Epidermal melanocyte (primary cell): Measurements from ENCODE around the gene COL12A1.

Experiments
- DNase-seq: peaks from one replicate; pipeline ENCODE4 v3.0.0; 2011; ENCODE audit warnings: low spot score; ENCODE audit not compliant: insufficient read length

The COL12A1 gene

DNA sequence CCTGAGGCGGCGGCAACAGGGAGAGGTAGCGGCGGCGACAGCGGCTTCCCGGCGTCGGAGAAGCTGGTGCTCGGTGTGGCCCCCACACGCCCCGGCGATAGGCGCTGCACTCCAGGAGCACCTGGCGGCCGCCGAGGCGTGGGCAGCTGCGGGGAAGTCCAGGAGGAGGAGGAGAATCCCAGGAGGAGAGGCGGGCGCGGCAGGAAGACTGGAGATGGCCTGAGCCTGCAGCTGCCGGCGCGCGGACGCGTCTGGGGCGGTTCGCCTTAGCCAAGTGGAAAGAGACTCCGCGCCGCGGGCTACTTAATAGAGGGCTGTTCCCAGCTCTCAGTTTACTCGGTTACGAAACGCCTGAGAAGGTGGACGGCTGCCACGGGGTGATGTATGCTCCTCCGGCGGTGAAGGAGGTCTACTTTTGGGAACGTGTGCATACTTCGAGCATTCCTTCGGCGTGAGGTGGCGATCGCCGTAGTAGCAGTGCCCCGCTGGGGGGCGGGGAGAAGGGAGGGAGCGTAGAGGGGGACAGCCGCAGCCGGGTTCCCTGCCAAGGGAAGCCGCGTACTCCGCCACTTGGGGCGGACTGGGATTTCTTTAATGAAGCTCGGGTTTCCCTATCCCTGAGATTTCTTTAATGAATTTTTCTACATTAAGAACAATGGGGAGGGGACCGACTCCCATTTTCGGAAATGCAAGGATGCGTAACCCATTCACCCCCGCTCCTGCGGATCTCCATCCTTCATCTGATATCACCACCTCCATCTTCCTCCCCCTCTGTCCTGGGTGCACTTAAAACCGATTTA is at the start of gene COL12A1:
COL12A1 (minus strand) TSS at position 278 of the 800 bp plus-strand sequence. CDS start 3,261 bp downstream, outside the sequence.
- peak; percentile 52 for DNase-seq

DNA sequence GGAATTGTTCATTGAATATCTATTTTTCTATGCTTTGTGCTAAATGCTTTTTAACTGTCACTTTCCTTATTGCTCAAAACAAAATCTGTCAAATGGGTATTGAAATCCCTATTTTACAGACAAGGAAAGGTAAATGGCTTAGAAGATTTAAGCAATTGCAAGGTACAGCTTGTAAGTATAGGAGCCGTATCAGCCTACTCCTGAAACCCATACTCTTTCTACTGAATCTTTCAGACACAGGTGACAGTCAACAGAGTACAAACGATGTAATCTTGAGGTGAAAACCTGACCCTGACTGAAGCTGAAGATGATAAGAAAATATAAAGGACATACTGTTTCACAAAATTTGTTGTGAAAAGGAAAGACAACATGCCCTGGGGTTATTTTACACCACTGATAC is 44.7 kb upstream of the COL12A1 start:
- no peak for DNase-seq

DNA sequence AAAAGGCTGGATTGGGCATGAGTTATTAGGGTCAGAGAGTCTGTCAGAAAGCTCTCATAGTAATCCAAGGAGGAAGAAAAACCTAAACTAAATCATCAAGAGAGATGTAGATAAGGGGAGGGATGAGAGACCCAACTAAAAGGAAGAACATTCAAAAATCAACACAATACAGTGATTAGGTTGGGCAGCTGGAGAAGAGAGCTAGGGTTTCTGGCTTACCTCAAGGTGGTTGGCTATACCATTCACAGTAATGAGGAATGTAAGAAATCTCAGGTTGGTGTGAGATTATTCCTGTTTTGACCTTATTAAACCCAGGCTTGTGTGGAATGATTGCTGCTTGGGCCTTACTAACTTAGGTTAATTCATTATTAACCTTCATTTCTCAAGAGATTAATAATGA is 44.0 kb upstream of the COL12A1 start:
- no peak for DNase-seq

- DNase-seq, result no peak
Observed at GRCh38 chr6:75246386-75246785, 40.5 kb upstream of the COL12A1 start.

GRCh38 chr6:75244063-75244584 is 38.3 kb upstream of the COL12A1 start:
- DNase-seq, result no peak

- DNase-seq, result peak; percentile 68
Observed at GRCh38 chr6:75243333-75244062, 37.6 kb upstream of the COL12A1 start, which contains the start of gene COX7A2. Gene COX7A2 (minus strand): TSS chr6:75243801. CDS start chr6:75243734, 67 bp downstream.

DNA sequence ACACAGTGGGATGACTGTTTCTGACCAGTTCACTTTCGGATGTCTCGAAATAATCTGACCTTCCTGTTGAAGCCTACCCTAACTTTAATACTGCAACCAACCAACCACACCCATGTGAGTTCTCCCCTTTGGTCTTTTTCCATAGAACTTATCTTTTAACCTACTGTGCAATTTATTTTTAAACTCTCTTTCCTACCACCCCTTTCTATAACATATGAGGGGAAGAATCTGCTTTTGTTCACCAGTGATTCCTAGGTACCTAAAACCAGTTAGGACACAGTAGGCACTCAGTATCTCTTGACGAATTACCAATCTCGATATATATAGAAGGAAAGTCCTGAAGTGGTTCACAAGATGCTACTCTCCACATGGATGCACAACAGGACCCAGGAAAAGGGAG is 30.8 kb upstream of the COL12A1 start:
- DNase-seq, result no peak

GRCh38 chr6:75235271-75235670 is 29.4 kb upstream of the COL12A1 start:
- DNase-seq, result no peak

DNA sequence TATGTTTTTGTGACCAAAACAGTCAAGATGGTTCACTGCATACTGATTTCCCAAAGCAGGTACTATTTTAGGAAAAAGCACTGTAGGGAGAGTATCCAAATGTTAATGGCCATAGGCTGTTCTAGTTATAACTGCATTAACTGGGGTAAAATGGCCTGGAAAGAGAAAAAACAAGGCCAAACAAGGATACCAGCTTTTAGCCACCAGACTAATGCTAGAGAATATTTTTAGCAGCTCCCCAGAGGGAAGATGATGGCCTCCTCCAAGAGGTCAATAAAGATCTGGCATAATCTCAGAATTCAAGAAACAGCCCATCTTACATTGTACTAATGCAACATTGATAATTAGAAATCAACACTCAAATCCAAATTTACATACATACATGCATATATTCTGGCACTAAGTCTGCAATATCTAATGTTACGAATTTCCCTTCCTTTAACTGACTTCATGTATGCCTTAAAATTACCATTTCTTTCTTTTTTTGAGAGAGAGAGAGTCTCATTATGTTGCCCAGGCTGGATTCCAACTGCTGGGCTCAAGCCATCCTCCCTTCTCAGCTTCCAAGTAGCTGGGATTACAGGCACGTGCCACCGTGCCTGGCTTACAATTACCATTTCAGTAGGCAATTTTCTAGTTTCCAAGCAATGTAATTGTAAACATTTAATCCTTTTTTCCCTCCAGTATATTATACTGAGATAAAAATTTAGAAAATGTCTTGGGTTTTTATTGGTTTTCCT is 28.4 kb upstream of the COL12A1 start:
- no peak for DNase-seq

DNA sequence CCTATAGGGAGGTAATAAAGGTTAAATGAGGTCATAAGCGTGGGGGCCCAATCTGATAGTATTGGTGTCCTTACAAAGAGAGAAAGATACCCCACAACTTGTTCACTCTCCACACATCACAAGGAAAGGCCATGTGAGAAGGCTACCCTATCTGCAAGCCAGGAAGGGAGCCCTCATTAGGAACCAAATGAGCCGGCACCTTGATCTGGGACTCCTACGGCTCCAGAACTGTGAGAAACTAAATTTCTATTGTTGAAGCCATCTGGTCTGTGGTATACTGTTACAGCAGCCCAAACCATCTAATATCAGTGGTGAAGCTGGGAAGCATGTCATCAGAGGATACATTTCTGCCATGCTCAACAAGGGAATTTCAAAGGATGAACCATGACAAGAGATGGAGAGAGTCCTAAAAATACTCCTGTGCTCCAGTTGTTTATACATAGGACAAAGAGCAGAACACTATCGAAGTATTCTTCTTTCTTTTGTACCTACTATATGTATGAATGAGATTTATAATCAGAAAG is 27.3 kb upstream of the COL12A1 start:
- DNase-seq, result no peak

- DNase-seq, result no peak
Observed at GRCh38 chr6:75230484-75231325, 24.9 kb upstream of the COL12A1 start.

DNA sequence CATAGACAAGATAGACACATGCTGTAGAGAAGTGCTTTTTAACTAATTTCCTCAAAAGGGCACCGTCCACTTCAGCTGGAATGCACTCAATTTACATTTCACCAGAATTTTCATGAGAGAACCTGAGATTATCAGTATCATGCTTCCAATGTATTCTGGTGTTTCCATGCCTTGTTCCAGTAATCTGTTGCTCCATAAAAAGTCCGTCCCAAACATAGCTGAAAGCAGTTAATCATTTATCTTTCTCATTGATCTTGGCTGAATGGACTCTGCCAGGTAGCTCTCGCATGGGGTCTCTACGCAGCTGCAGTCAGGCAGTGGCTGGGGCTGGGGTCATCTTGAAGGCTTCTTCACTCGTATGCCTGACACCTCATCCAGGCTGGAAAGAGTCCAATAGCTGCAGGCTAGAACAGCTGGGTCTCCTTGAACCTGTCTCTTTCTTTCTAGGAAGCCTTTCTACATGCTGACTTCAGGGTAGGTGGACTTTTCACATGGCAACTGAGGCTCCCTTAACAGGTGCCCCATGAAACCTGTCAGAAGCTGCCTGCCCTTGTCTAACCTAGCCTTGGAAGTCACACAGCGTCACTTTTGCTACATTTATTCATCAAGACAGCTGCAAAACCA is 18.6 kb upstream of the COL12A1 start:
- no peak for DNase-seq

DNA sequence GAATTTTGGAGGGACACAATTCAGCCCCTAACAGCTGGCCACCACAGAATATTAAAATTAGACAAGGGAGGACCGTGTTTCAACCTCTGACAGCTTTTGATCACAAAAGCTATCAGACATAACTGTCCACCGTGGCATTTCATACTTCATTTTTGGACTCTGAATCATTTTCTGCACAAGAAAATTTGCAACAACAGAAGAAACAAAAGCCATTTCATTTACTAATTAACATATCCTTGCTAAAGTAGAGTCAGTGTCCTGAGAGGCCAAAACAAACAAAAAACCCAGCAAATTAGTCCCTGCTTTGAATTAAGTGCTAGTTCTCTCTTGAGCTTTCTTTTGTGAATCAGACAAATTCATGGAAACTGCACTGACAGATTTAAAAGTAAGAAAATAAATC is 17.6 kb upstream of the COL12A1 start:
- no peak for DNase-seq

- DNase-seq, result no peak
Observed at GRCh38 chr6:75222261-75222660, 16.4 kb upstream of the COL12A1 start.

DNA sequence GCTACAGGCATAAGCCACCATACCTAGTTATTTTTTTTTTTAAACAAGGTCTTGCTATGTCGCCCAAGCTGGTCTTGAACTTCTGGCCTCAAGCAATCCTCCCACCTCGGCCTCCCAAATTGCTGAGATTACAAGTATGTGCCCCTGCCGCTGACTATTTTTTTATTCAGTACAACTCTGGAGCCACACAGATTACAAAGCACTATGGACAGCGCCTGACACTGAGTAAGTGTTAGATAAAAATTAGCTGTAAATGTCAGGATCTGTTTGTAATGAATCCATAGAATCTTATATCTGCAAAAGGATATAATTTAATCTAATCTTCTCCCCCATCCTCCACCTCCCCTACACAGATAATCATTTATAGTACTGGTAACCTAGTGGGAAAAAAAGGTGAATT is 15.3 kb upstream of the COL12A1 start:
- DNase-seq, result no peak

DNA sequence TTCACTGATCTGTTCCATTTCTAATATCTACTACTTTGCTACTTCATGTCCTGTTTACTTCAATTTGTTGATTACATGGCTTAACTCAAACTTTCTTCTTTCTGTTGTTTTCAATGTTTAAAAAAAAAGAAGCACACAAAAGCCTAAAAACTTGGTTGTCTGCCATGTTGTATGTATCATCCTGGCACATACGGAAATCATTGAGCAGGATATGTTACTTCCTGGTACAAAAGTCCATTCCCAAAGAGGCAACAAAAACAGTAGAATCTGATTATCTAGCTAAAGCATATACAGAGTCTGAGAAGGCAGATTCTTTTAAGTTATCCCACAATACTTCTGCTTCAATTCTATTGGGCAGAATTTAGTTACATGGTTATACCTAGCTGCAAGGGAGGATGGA is 14.5 kb upstream of the COL12A1 start:
- DNase-seq, result no peak

DNA sequence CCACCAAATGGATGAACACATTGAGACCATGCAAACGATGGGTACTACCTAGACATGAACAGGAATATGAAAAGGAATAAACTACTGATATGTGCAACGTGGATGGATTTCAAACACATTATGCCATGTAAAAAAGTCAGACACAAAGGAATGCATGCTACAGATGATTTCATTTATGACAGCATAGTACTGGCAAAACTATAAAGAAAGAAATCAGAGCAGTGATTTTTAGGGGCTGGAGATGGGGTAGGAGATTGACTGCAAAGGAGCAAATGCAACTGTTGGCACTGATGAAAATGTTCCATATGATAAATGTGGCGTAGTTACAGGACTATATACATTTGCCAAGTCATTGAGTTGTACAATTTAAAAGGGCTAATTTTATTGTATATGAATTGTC is 13.4 kb upstream of the COL12A1 start:
- DNase-seq, result no peak

- DNase-seq, result no peak
Observed at GRCh38 chr6:75217193-75217592, 11.3 kb upstream of the COL12A1 start.

DNA sequence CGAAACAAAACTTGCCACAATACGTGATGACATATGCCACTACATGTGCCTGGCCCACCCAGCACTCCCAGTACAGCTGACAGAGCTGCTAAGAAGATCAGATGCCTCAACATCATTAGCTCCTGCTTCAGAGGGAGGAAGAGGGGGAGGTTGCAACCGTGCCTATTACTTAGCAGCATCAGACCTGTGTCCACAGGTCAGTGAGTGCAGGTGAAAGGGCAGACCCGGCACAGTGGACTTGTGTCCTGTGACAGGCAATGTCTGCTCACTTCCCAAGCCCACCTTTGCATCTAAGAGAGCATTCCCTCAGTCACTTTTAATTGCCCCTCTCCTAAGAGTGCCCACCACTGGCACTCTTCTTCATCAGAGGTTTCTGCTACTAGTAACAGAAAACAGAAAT is 9.4 kb upstream of the COL12A1 start:
- DNase-seq, result no peak

DNA sequence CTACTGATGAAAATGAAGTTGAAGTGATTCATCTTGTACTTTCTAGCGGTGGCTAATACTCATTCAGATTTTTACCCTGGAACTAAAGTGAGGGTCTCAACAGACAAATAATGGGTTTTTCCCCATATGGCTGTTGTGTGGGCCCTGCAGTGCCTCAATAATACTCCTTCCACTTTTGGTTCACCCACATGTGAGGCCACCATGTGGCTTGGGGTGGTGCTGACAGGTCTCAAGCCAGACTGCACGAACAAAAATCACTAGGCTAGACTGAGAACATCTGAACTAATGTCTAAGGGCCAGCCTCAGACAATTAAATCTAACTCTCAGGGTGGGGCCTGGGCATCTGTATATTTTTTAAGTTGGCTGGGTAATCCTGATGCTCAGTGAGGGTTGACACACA is 7.9 kb upstream of the COL12A1 start:
- no peak for DNase-seq
